Muscle of arm (tissue), 12 donors: Measurements from ENCODE around the gene NAA35. TPM values are rescaled to one million over a fixed set of nuclear protein-coding genes. Genes with fewer than 3 reads are reported as not detected.

Experiments
- DNase-seq: peaks from one replicate; pipeline ENCODE4 v3.0.0-alpha.2; 2013
- polyA plus RNA-seq, 12 donors: library from polyadenylated mRNA; unstranded; fragments of 120-200 nt; gene quantifications; one replicate each; pipeline ENCODE4 v1.2.1, GENCODE V29; 2013; ENCODE audit not compliant: insufficient read length in 12 of 12

NAA35 gene
- polyA plus RNA-seq, 12 donors: 13.7 to 25.6 (median 22.2) TPM; not detected in 1

DNA sequence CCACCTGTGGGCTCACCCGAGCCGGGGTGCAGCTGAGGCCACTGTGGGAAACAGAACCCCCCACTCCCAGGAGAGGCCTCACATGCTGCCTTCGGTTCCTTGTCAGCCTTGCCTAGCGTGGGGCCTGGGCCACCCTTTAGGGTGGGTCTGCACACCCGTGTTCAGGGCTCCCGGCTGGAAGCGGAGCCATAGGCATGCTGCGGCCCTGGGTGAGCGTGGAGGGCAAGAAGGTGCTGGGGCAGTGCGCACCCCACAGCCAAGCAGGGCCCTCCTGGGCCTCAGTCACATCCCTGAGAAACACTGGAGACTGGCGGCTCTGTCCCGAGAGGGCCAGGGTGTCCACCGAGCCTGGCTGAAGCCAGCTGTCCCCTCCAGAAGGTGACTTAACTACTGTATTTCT is 116.5 kb downstream of the NAA35 start:
- DNase-seq: no peak

DNA sequence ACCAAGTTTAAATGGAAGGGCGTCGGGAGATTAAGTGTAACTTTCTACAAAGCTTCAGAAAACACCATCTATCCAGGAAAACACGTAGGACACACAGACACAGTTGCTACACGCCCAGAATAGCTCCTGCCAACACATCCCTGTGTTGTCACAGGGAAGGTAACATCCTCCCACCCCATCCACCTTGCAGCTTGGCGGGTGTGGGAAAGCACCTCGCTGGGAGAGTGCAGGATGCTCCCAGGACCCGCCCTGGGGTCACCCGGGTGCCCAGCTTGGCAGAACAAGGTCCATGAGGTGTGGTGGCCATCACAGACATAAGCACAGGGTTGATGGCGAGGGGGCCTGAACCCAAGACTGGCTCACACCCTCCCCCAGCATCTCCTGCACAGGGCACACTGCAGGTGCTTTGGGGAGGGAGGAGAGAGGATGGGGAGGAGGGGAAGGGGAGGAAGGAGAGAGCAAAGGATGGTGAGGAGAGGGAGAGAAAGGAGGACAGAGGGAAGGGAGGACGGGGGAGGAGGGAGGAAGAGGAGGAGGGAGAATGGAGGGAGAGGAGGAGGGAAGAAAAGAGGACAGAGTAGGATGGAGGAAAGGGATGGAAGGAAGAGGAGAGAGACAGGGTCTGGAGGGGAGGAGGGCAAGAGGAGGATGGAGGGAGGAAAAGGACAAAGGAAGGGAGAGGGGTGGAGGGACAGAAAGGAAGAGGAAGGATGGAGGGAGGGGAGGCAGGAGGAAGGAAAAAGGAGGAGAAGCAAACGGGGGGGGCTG is 121.2 kb downstream of the NAA35 start:
- no peak for DNase-seq

DNA sequence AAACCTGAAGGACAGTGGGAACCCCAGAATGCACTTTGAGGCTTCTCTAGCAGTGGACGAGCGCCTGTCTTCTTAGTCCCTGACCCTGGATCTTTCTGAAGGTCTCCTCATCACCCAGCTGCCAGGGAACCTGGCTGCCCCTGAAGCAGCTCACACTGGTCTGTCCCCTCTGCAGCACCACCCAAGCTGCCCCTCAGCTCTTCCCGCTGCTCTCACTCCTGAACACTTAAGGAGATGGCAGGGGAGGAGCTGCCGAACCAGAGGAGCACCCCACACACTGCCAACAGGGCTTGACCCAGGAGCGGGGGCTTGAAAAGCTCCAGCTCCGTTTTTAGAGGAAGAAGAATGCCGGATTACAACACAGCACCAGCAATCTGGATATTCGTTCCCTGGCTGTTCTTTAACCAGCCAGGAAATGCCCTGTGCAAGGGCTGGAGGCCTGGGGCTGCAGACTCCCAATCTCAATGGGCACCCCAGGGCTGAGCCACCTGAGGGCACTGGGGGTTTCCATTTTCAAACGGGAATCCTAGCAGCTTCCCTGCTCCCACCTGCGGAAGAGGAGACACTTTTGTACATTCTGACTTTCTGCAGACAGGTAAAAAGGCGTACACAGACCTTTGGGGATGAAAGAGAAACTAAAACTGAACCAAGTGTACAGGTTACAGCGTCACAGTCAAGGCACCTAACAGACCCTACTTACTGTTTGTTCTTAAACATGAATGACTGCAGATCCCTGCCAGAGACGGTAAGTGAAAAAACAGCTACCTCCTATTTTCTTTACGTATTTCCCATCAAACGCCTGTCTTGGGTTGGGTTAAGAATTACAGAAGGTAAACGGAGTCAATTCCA is 122.1 kb downstream of the NAA35 start:
- no peak for DNase-seq

DNA sequence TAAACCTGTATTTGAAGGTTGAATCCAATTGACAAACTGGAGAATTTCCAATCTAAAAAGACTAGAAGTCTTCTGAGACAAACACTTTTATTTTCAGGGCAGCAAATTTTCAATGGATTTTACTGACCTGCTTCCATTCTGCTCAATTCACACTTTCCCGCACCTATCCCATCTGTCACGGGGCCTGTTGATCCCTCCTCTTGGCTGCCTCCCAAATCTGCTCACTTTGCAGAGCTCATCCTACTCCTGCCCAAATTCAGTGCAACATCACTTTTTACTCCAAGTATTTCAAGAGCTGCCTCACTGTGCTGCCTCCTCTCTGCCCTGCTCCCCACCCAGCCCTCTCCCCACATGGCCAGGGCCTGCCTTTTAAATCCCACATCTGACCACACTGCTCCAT is 123.3 kb downstream of the NAA35 start:
- no peak for DNase-seq

DNA sequence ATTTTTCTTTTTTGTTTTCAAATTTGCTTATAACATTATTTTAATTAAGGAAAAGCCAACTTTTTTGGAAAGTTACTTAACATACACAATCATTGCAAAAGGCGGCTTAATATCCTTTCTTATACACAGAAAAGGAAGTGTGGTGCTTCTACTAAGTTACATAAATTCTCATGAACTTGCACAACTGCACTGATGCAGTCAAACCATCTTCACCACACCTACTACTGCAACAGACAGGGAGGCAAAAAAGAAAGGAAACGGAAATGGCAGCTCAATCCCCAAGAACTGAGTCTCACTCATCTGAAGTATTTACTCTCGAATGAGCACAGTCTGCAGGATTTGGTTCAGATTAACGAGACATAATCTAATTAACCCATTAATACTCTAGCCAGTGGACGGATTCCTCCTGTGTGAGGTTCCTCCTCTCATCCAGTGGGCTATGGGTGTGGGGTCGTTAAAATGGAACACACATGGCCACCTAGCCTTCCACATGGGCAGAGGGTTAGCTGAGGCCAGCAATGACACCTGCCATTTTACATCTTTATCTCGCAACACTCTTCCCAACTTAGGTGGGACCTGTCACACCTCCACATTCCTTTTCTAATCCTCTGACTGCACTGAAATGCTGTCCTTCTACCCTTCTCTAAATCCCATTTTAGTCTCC is 128.4 kb downstream of the NAA35 start:
- DNase-seq: no peak

Other genes starting within 250 kb of the NAA35 start
- 10 to 100 TPM in 10 of 12 donors, 1 to 10 TPM in 1, not detected in 1; 7.3 to 19.0 (median 14.7) TPM for gene AGTPBP1, start 199.2 kb upstream of the NAA35 start, polyA plus RNA-seq
- 10 to 100 TPM in 11 of 12 donors, not detected in 1; 50.7 to 95.8 (median 67.8) TPM for gene GOLM1, start 158.4 kb downstream of the NAA35 start, polyA plus RNA-seq